ENCODE measurements around the gene AUH.

AUH gene

GRCh38 chr9:91295357-91295756 lies 66.4 kb downstream of the AUH start:
- DNase-seq (ENCODE audit: low spot score): no peak

GRCh38 chr9:91291866-91292265 lies 69.9 kb downstream of the AUH start:
- no peak for DNase-seq (ENCODE audit: low spot score)

- no peak for DNase-seq (ENCODE audit: low spot score)
These were observed 72.5 kb downstream of the AUH start for GRCh38 chr9:91289244-91289643.

GRCh38 chr9:91285729-91286353 lies 75.9 kb downstream of the AUH start:
- no peak for DNase-seq (ENCODE audit: low spot score)

GRCh38 chr9:91282292-91282691 lies 79.4 kb downstream of the AUH start:
- DNase-seq (ENCODE audit: low spot score): no peak

GRCh38 chr9:91279296-91280204 lies 82.2 kb downstream of the AUH start:
- DNase-seq (ENCODE audit: low spot score): no peak

- no peak for DNase-seq (ENCODE audit: low spot score)
These were observed 85.2 kb downstream of the AUH start for GRCh38 chr9:91276513-91276912.

GRCh38 chr9:91275655-91276054 lies 86.1 kb downstream of the AUH start:
- DNase-seq (ENCODE audit: low spot score): no peak

GRCh38 chr9:91274949-91275492 lies 86.7 kb downstream of the AUH start:
- DNase-seq (ENCODE audit: low spot score): no peak

- DNase-seq (ENCODE audit: low spot score): no peak
These were observed 87.7 kb downstream of the AUH start for GRCh38 chr9:91273853-91274552.

- DNase-seq (ENCODE audit: low spot score): no peak
These were observed 90.6 kb downstream of the AUH start for GRCh38 chr9:91271156-91271555.

- DNase-seq (ENCODE audit: low spot score): no peak
These were observed 91.7 kb downstream of the AUH start for GRCh38 chr9:91269907-91270491.

- no peak for DNase-seq (ENCODE audit: low spot score)
These were observed 95.3 kb downstream of the AUH start for GRCh38 chr9:91266448-91266847.

GRCh38 chr9:91265514-91265913 lies 96.2 kb downstream of the AUH start:
- no peak for DNase-seq (ENCODE audit: low spot score)

- no peak for DNase-seq (ENCODE audit: low spot score)
These were observed 100.3 kb downstream of the AUH start for GRCh38 chr9:91261417-91261816.

- DNase-seq (ENCODE audit: low spot score): no peak
These were observed 102.6 kb downstream of the AUH start for GRCh38 chr9:91259162-91259561.

GRCh38 chr9:91258451-91258850 lies 103.3 kb downstream of the AUH start:
- no peak for DNase-seq (ENCODE audit: low spot score)

- DNase-seq (ENCODE audit: low spot score): no peak
These were observed 105.5 kb downstream of the AUH start for GRCh38 chr9:91256235-91256634.

- DNase-seq (ENCODE audit: low spot score): no peak
These were observed 106.4 kb downstream of the AUH start for GRCh38 chr9:91255327-91255726.

GRCh38 chr9:91253488-91253887 lies 108.2 kb downstream of the AUH start:
- DNase-seq (ENCODE audit: low spot score): no peak

GRCh38 chr9:91248707-91249106 lies 113.0 kb downstream of the AUH start:
- DNase-seq (ENCODE audit: low spot score): no peak

- no peak for DNase-seq (ENCODE audit: low spot score)
These were observed 114.4 kb downstream of the AUH start for GRCh38 chr9:91247278-91247677.
